ENCODE measurements around the gene PCSK5. TPM values are rescaled to one million over a fixed set of nuclear protein-coding genes. Genes with fewer than 3 reads are reported as not detected.
"Not testable (repeated sequence)": the region's sequence is repeated elsewhere in the genome, so short reads cannot be mapped to it uniquely, and the experiment has no call there.

PCSK5 gene
- polyA plus RNA-seq, 3 donors = 4.8 to 13.0 (median 7.1) TPM

DNA sequence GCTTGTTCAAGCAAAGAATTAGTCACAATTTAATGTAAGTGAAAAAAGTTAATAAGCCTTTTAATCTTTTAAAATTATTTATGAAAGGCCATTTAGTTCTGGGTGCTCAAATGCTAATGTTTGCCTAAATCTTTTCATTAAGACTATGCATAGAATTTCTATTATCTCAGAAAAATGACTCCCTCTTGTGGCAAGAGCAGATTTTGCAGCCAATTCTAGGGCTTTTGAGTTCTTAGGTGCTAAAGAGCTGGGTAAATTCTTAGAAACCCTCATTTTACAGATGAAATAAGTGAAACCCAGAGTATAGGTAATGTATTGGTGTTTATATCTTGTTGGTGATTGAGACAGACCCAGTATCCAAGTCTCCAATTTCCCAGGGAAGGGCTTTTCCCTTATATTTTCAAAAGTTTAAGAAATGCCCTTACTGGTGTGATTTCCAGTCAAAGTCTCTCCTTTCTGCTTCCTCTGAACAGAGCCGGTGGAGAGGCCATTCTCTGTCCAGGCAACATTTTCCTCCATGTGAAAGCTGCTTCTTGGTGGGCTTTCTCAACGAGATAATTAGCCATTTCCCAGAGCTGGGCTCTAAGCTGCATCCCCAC lies 24.1 kb upstream of the PCSK5 start:
- 52% methylated on average over 2 of the region's 2 CpGs for WGBS (ENCODE audit: insufficient coverage)
- TF ChIP-seq, protein P1, sequence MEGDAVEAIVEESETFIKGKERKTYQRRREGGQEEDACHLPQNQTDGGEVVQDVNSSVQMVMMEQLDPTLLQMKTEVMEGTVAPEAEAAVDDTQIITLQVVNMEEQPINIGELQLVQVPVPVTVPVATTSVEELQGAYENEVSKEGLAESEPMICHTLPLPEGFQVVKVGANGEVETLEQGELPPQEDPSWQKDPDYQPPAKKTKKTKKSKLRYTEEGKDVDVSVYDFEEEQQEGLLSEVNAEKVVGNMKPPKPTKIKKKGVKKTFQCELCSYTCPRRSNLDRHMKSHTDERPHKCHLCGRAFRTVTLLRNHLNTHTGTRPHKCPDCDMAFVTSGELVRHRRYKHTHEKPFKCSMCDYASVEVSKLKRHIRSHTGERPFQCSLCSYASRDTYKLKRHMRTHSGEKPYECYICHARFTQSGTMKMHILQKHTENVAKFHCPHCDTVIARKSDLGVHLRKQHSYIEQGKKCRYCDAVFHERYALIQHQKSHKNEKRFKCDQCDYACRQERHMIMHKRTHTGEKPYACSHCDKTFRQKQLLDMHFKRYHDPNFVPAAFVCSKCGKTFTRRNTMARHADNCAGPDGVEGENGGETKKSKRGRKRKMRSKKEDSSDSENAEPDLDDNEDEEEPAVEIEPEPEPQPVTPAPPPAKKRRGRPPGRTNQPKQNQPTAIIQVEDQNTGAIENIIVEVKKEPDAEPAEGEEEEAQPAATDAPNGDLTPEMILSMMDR (IDR thresholded peaks at IDR 0.05) = peak; percentile 81

DNA sequence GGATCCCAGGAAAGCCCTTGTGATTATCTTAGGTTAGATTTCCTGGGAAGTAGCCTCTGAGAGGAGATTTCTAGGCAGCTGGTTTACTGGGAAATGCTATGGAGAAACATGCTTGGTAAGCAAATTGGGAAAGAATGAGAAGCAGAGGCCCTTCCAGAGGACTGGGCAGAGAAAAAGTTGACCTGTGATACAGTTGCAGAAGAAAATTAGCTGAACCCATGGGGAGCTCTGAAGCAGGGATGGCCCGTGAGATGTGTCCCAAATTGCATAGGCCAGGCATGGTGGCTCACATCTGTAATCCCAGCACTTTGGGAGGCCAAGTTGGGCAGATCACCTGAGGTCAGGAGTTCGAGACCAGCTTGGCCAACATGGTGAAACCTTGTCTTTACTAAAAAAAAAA lies 21.9 kb upstream of the PCSK5 start:
- 100% methylated on average over 1 of the region's 2 CpGs for WGBS (ENCODE audit: insufficient coverage)
- H3K27me3 ChIP-seq (ENCODE audit: control insufficient read depth in 2 of 2, insufficient read depth in 2 of 2, low read length in 2 of 2); H4K20me1 ChIP-seq (ENCODE audit: insufficient read depth, low read length); H3K27me3 Mint-ChIP-seq (ENCODE audit: low read depth in 3 of 3); H3K79me2 ChIP-seq (ENCODE audit: insufficient read depth, low read length); H2AFZ ChIP-seq (ENCODE audit: insufficient read depth, low read depth, low read length, poor library complexity, severe bottlenecking); H3K36me3 ChIP-seq (replicated peaks in 1 of 2; ENCODE audit: control insufficient read depth in 1 of 2, insufficient read depth in 2 of 2, low read length in 2 of 2); H3K4me2 ChIP-seq (replicated peaks; ENCODE audit: extremely low read depth, low read length, poor library complexity, severe bottlenecking); H3K9ac ChIP-seq (ENCODE audit: insufficient read depth, low read length, poor library complexity, severe bottlenecking); H3K36me3 Mint-ChIP-seq; DNase-seq; intact Hi-C loops (cut with micrococcal nuclease); H3K4me3 Mint-ChIP-seq; H3K9me3 Mint-ChIP-seq; H3K9me3 ChIP-seq (replicated peaks in 1 of 2; ENCODE audit: control insufficient read depth in 1 of 2, insufficient read depth in 1 of 2, low read length in 2 of 2); H3K4me3 ChIP-seq (replicated peaks in 1 of 3; ENCODE audit: low read depth in 2 of 3, low read length in 3 of 3): not testable (repeated sequence)
- H3K4me1 ChIP-seq (ENCODE audit: control insufficient read depth in 1 of 2, insufficient read depth in 2 of 2, low read length in 2 of 2) = peaks cover 35% of the 10 kb centered on the region in 2 donors
- Mint-ChIP-seq H3K4me1 (peaks cover 36% of the 10 kb centered on the region), H3K27ac (peak overlapping the region in 6 of 7 donors; percentile 3 to 92 (median 91))
- peak overlapping the region in 1 of 2 donors; percentile 87 for H3K27ac ChIP-seq (ENCODE audit: low read depth in 1 of 2, low read length in 2 of 2)

More for the DNA sequence above, 24.1 kb upstream of the PCSK5 start:
- Histone ChIP-seq H3K27me3 (ENCODE audit: control insufficient read depth in 2 of 2, insufficient read depth in 2 of 2, low read length in 2 of 2) (no peaks in the 10 kb centered on the region), H4K20me1 (ENCODE audit: insufficient read depth, low read length) (no peaks in the 10 kb centered on the region), H3K36me3 (replicated peaks in 1 of 2; ENCODE audit: control insufficient read depth in 1 of 2, insufficient read depth in 2 of 2, low read length in 2 of 2) (no peaks in the 10 kb centered on the region), H3K4me3 (replicated peaks in 1 of 3; ENCODE audit: low read depth in 2 of 3, low read length in 3 of 3) (no peak overlapping the region), H3K4me1 (ENCODE audit: control insufficient read depth in 1 of 2, insufficient read depth in 2 of 2, low read length in 2 of 2) (peaks cover 25% of the 10 kb centered on the region in 2 donors), H3K79me2 (ENCODE audit: insufficient read depth, low read length) (no peaks in the 10 kb centered on the region), H3K9me3 (replicated peaks in 1 of 2; ENCODE audit: control insufficient read depth in 1 of 2, insufficient read depth in 1 of 2, low read length in 2 of 2) (no peaks in the 10 kb centered on the region), H3K27ac (ENCODE audit: low read depth in 1 of 2, low read length in 2 of 2) (no peak overlapping the region), H3K9ac (ENCODE audit: insufficient read depth, low read length, poor library complexity, severe bottlenecking) (no peak overlapping the region), H2AFZ (ENCODE audit: insufficient read depth, low read depth, low read length, poor library complexity, severe bottlenecking) (peak overlapping the region; percentile 13), H3K4me2 (replicated peaks; ENCODE audit: extremely low read depth, low read length, poor library complexity, severe bottlenecking) (no peak overlapping the region)
- Mint-ChIP-seq H3K4me1 (peaks cover 26% of the 10 kb centered on the region), H3K9me3 (peaks cover 0 to 3% (median 0%) of the 10 kb centered on the region in 7 donors), H3K27ac (no peak overlapping the region), H3K36me3 (no peaks in the 10 kb centered on the region), H3K4me3 (no peak overlapping the region), H3K27me3 (ENCODE audit: low read depth in 3 of 3) (peaks cover 0 to 2% (median 0%) of the 10 kb centered on the region in 3 donors)
- peak; percentile 34 to 62 (median 45) for DNase-seq
- intact Hi-C loops (cut with micrococcal nuclease) = no loop called here
